ENCODE measurements around the gene OSMR.

Gene OSMR

GRCh38 chr5:38871790-38872551, 26.2 kb downstream of the OSMR start:
- DNase-seq (ENCODE audit: low read depth), result no peak

GRCh38 chr5:38872826-38873225, 27.0 kb downstream of the OSMR start:
- no peak for DNase-seq (ENCODE audit: low read depth)

GRCh38 chr5:38874948-38875456, 29.2 kb downstream of the OSMR start:
- no peak for DNase-seq (ENCODE audit: low read depth)

GRCh38 chr5:38878391-38879077, 32.7 kb downstream of the OSMR start:
- no peak for DNase-seq (ENCODE audit: low read depth)

- no peak for DNase-seq (ENCODE audit: low read depth)
These were observed 33.3 kb downstream of the OSMR start for GRCh38 chr5:38879078-38879460.

GRCh38 chr5:38883842-38884241, 38.0 kb downstream of the OSMR start:
- no peak for DNase-seq (ENCODE audit: low read depth)

- no peak for DNase-seq (ENCODE audit: low read depth)
These were observed 39.4 kb downstream of the OSMR start for GRCh38 chr5:38885208-38885607.

- DNase-seq (ENCODE audit: low read depth), result no peak
These were observed 42.2 kb downstream of the OSMR start for GRCh38 chr5:38888041-38888440.

GRCh38 chr5:38889424-38889823, 43.6 kb downstream of the OSMR start:
- no peak for DNase-seq (ENCODE audit: low read depth)

GRCh38 chr5:38891563-38891962, 45.8 kb downstream of the OSMR start:
- no peak for DNase-seq (ENCODE audit: low read depth)

GRCh38 chr5:38892363-38892762, 46.6 kb downstream of the OSMR start:
- DNase-seq (ENCODE audit: low read depth), result no peak

GRCh38 chr5:38896760-38897159, 50.9 kb downstream of the OSMR start:
- DNase-seq (ENCODE audit: low read depth), result no peak

- no peak for DNase-seq (ENCODE audit: low read depth)
These were observed 54.1 kb downstream of the OSMR start for GRCh38 chr5:38899936-38900335.

GRCh38 chr5:38905516-38905915, 59.7 kb downstream of the OSMR start:
- no peak for DNase-seq (ENCODE audit: low read depth)

GRCh38 chr5:38906503-38906902, 60.7 kb downstream of the OSMR start:
- DNase-seq (ENCODE audit: low read depth), result no peak

GRCh38 chr5:38911933-38912332, 66.1 kb downstream of the OSMR start:
- no peak for DNase-seq (ENCODE audit: low read depth)

- no peak for DNase-seq (ENCODE audit: low read depth)
These were observed 67.9 kb downstream of the OSMR start for GRCh38 chr5:38913714-38914113.

- DNase-seq (ENCODE audit: low read depth), result no peak
These were observed 71.0 kb downstream of the OSMR start for GRCh38 chr5:38916802-38917201.

GRCh38 chr5:38921174-38921573, 75.4 kb downstream of the OSMR start:
- no peak for DNase-seq (ENCODE audit: low read depth)

- no peak for DNase-seq (ENCODE audit: low read depth)
These were observed 76.4 kb downstream of the OSMR start for GRCh38 chr5:38922199-38922598.

GRCh38 chr5:38923661-38924451, 78.0 kb downstream of the OSMR start:
- no peak for DNase-seq (ENCODE audit: low read depth)

- DNase-seq (ENCODE audit: low read depth), result no peak
These were observed 79.5 kb downstream of the OSMR start for GRCh38 chr5:38925154-38925925.
